Stimulated activated CD4-positive, alpha-beta T cell treated with anti-CD3 and anti-CD28 coated beads, Interleukin-1b, Interleukin-23, amount 100 ng/mL, for 48 hours (primary cell): ENCODE results near the gene SH3BP5L.

ENCODE experiments used
- DNase-seq: peaks from one replicate; pipeline ENCODE4 v3.0.0-alpha.2; 2020

Gene SH3BP5L

DNA sequence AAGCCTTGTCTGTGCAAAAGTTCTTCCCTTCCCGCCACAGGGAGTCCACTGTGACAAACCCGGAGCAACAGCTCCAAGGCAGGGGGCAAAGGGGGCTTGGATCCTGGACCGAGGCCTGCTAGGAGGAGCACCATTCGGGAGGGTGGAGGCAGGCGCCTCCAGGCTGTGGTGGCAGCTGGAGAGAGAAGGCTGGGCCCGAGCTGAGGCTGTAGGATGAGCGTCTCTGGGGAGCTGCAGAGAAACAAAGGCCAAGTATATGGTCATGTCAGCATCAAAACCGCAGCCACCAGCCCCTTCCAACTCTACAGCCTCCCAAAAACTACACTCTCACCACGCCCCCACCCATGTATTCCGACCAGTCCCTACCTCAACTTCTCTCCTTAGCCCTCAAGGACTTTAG is 579 bp downstream of the SH3BP5L start:
- no peak for DNase-seq

GRCh38 chr1:248824701-248825100 is 1.0 kb downstream of the SH3BP5L start:
- DNase-seq: no peak

- no peak for DNase-seq
Observed at GRCh38 chr1:248824301-248824700, 1.4 kb downstream of the SH3BP5L start.

- DNase-seq: no peak
Observed at GRCh38 chr1:248823517-248824001, 2.2 kb downstream of the SH3BP5L start.

GRCh38 chr1:248822148-248823032 is 3.3 kb downstream of the SH3BP5L start:
- DNase-seq: no peak

GRCh38 chr1:248821641-248822040 is 4.1 kb downstream of the SH3BP5L start:
- no peak for DNase-seq

DNA sequence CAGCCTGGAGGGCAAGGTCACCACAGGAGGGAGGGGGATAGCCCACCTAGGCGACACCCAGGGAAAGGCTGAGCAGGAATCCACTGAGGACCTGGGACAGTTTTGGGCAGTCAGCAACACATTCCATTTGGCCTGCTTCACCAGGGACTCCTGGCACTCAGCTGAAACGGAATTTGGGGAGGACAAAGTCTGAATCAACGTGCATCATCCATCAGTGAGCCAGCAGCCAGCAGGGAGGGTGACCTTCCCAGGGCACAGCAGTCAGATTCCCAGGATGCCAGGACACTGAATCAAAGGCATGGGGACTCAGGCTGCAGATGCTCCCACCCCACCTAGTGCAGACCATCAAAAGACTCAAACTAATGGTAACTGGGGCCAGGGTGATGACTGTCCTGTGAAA is 4.6 kb downstream of the SH3BP5L start:
- DNase-seq: no peak

DNA sequence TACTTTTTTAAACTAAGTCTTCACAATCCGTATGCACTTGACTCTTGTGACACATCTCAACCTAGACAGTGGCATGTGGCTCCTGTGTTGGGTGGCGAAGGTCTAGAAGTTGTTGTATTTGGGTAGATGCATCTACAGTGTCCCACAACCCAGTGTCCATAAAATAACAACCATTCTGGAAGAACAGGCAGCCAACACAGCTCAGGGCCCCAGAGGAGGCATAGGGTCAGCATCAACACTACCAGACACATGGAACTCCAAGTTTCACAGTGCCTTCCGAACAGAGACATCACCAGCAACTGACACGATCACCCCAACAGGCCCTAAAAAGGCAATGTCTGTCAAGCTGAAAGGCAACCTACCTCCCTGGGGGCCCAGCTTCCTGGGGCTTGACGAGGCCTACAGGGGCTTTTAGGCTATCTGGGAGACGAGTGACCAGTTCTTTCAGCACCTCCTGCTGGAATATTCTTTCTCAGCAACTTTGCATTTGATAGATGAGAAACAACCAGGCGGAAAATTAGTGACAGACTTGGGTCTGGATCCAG is 5.6 kb downstream of the SH3BP5L start:
- no peak for DNase-seq

DNA sequence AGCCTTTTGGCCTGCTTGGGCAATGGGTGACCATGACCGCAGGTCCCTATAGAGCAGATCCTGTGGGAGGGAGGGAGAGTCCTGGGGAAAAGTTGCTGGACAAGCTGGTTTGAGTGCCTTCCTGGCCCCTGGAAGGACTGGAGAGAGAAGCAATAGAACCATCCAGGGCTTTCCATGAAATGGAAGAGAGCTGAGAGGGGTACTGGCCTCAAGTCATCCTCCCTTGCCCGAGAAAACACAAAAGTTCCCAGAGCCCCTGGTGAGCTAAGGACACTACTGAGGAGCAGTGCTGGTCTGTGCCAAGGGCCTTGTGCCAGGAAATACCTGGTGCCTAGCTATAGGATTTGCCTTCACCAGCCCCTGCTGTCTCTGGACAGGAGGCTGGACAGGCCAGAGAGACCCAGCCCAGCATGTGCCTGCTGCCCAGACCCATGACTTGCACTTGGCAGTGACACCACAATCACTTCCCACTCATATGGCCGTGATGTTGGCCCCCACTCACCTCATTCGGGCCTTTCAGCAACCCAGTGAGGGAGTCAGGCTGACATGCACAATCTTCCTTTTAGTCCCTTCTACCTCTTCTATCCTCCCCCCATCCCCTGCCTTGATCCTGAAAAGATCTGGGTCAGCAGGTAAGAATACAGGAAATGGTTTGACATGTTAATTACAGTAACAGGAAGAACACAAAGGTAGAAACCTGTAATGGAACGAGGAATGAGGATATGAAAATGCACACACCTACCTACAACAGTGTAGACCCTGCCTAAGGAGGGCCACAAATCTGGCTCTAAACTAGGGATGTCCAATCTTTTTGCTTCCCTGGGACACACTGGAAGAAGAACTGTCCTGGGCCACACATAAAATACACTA is 7.0 kb downstream of the SH3BP5L start:
- no peak for DNase-seq

GRCh38 chr1:248817065-248817464 is 8.7 kb downstream of the SH3BP5L start:
- DNase-seq: no peak

GRCh38 chr1:248816042-248816851 is 9.5 kb downstream of the SH3BP5L start:
- no peak for DNase-seq

DNA sequence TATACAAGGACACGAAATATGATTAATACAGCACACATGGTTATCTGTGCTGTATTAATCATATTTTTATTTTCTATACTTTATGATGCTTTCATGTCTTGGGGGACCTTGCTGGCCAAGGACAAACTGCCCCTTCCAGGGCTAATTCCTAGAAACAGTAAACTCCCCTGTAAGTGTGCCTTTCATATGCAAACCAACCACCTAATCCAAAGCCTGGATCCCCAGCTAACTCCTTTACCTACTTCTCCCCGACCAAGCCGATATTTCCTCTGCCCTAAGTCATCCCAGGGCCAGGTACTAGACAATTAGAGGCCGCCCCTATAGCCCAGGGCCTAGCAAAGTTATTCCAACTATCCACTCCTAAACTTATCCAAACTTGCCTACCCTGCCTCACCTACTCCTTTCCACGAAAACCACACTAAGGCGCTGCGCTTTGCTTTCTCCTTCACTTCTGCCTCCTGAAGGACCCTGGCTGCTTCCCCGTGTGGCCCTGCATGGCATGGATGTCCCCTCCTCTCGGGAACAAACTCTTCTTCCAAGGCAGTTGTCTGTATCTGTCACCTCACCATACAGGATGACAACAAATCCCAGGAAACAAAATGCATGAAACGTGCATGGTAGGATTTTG is 10.2 kb downstream of the SH3BP5L start:
- no peak for DNase-seq

- DNase-seq: no peak
Observed at GRCh38 chr1:248814351-248814750, 11.4 kb downstream of the SH3BP5L start.

GRCh38 chr1:248813546-248813945 is 12.2 kb downstream of the SH3BP5L start:
- no peak for DNase-seq

DNA sequence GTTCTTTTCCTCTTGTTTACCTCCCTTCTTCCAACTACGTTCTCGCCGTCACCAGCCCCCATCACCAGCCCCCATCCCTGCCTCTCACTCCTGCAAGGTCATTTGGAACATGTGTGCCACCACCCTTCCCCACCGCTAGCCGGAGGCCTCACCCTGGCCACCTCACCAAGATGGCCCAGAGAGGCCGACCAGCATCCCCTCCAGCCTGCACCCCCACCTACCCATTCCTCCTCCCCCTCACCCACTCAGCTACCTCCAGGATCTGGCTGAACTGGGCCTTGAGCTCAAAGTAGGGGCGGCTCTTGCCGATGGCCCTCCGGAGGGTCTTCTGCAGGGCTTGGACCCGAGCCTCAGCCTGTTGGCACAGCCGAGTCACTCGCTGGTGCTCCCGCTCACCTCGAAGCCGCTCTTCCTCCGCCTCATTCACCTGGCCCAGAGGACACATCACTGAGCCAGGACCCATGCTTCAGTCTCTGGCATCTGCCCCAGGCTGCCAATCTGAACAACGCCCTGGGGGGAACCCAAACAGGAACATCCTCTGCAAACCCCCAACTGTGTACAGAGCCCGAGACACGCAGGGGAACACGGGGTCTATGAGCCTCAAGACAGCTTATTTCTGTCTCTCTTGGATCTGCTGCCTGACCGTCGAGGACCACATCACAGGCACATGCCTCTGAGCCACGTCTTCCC is 12.8 kb downstream of the SH3BP5L start:
- DNase-seq: no peak

GRCh38 chr1:248811514-248812490 is 13.9 kb downstream of the SH3BP5L start:
- no peak for DNase-seq

DNA sequence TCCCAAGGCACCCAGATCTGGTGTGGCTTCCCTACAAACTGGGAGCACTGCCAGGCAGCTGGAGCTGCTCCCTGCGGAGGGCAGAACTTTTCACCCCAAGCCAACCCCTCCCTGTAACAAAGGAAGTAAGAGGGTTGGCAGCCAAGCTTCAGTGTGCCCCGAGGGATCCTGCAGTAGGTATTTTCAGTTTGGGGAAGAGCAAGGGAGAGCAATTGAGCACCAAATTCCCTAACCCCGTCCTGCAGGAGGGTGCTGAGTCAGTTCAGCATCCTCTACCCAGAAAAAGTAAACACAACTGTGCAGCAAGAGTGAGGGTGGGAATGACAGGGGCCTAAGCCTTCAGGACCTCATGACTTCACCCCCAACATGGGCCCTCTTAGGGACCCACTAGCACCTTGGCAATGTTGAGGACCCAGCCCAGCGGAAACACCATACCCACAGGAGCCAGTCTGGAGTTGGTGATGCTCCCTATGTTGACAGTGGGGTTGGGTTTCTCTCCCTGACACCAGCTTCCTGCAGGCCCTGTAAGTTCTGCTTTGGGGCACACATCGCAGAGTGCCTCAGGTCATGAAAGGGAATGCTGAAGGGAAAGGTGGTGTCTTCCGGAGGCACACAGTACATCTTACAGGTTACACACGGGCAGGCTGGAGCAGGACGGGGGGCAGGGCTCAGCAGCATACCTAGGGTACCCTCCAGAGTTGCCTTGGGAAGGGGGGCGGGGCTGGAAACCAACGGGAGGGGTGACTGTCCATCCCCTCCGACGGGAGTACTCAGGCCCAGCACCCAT is 14.8 kb downstream of the SH3BP5L start:
- DNase-seq: no peak

- DNase-seq: no peak
Observed at GRCh38 chr1:248810000-248810726, 15.6 kb downstream of the SH3BP5L start.

GRCh38 chr1:248808876-248809275 is 16.8 kb downstream of the SH3BP5L start:
- DNase-seq: no peak
